Vagina (tissue), 2 donors: ENCODE data around the gene CORO2B.

Source experiments
- CTCF ChIP-seq, 3 experiments: fragments of 450-650 bp in 2 of 3; fragments of 200-600 bp in 1 of 3; sonication (generic) in 1 of 3; IDR thresholded peaks; one replicate each; pipeline ENCODE4 v1.5.1; 2017 to 2019; ENCODE audit warnings: antibody characterized with exemption in 3 of 3, mild to moderate bottlenecking in 2 of 3, moderate library complexity in 2 of 3
- POLR2A ChIP-seq, 2 donors: fragments of 450-650 bp; IDR thresholded peaks; one replicate each; pipeline ENCODE4 v1.6.1; 2017; ENCODE audit warnings: antibody characterized with exemption in 2 of 2, mild to moderate bottlenecking in 2 of 2, moderate library complexity in 2 of 2

GRCh38 chr15:68603951-68604350 is 25.2 kb downstream of the CORO2B start:
- no peak for TF ChIP-seq POLR2A (IDR thresholded peaks at IDR 0.05)
- no peak for TF ChIP-seq CTCF (IDR thresholded peaks at IDR 0.05)
